Measurements from ENCODE around the gene PARS2. TPM values are rescaled to one million over a fixed set of nuclear protein-coding genes. Genes with fewer than 3 reads are reported as not detected.

Gene PARS2
- total and polyA plus RNA-seq, 2 of the 4 experiments (the other 2 are of a cell fraction), result 3.4 to 6.3 TPM

GRCh38 chr1:54741531-54741930 lies 22.8 kb downstream of the PARS2 start:
- DNase-seq, result no peak
- H3K23ac ChIP-seq (ENCODE audit: low read depth, low read length), result no peak overlapping the region
- H3K27ac ChIP-seq (ENCODE audit: insufficient read depth, low read length), result no peak overlapping the region
- dilution Hi-C loops (cut with HindIII; ENCODE audit: low sequenced_read_pairs, unreplicated experiment) (no loop called here), intact Hi-C loops (cut with micrococcal nuclease) (no loop called here), in situ Hi-C loops (cut with MboI; ENCODE audit: low sequenced_read_pairs) (no loop called here)
- ChIA-PET POLR2A (ENCODE audit: unreplicated experiment) (no interaction called here), CTCF (no interaction called here)
- H2BK5ac ChIP-seq (ENCODE audit: low read depth, low read length, poor library complexity, severe bottlenecking), result no peak overlapping the region
- TF ChIP-seq USF2 (IDR thresholded peaks at IDR 0.05; ENCODE audit: low read depth, low read length) (no peak), BHLHE40 (IDR thresholded peaks at IDR 0.05; ENCODE audit: low read depth, low read length) (no peak), NFE2L2 (IDR thresholded peaks at IDR 0.05; ENCODE audit: low read depth, low read length) (no peak), FOS (IDR thresholded peaks at IDR 0.05; ENCODE audit: low read depth, low read length) (no peak), POLR2A (IDR thresholded peaks at IDR 0.05; ENCODE audit: low read depth, low read length) (no peak), MAZ (IDR thresholded peaks at IDR 0.05; ENCODE audit: borderline replicate concordance, low read depth, low read length) (no peak), RAD21 (IDR thresholded peaks at IDR 0.05; ENCODE audit: low read length) (no peak), ELK1 (IDR thresholded peaks at IDR 0.05; ENCODE audit: borderline replicate concordance, low read depth, low read length) (no peak), MAFK (IDR thresholded peaks at IDR 0.05; ENCODE audit: low read depth, low read length) (no peak), CEBPB (IDR thresholded peaks at IDR 0.05; ENCODE audit: low read depth, low read length) (no peak), CHD1 (IDR thresholded peaks at IDR 0.05; ENCODE audit: low read depth, low read length) (no peak), CTCF (conservative IDR thresholded peaks at IDR 0.05; ENCODE audit: low read depth, low read length) (no peak), RCOR1 (IDR thresholded peaks at IDR 0.05; ENCODE audit: insufficient replicate concordance, low read length) (no peak)
- no peaks in the 10 kb centered on the region for H3K9me3 ChIP-seq (ENCODE audit: control insufficient read depth, insufficient read depth, low read length)
- peaks cover 42% of the 10 kb centered on the region for H3K36me3 ChIP-seq (ENCODE audit: control insufficient read depth, insufficient read depth, low read length)
- no peak overlapping the region for H4K91ac ChIP-seq (ENCODE audit: insufficient read depth, low read depth, low read length)
- H2AFZ ChIP-seq (replicated peaks; ENCODE audit: low read length, poor library complexity), result no peak overlapping the region
- H3K4me3 ChIP-seq (ENCODE audit: insufficient read depth, low read depth, low read length), result no peak overlapping the region
- no peak overlapping the region for H2BK120ac ChIP-seq (ENCODE audit: low read depth, low read length)
- no peaks in the 10 kb centered on the region for H3K9me1 ChIP-seq (ENCODE audit: insufficient read depth, low read length)
- no peak overlapping the region for H2BK20ac ChIP-seq (ENCODE audit: low read depth, low read length)
- 0 out of 2 replicates have a peak, but pooled peaks cover 3% of the 10 kb centered on the region for H4K20me1 ChIP-seq (ENCODE audit: insufficient read depth, low read length)
- H3K9ac ChIP-seq (ENCODE audit: low read depth, low read length), result no peak overlapping the region
- no peak overlapping the region for H3K4me2 ChIP-seq (ENCODE audit: low read depth, low read length)
- H3K79me1 ChIP-seq (ENCODE audit: low read depth in 1 of 2, low read length in 2 of 2), result 0 out of 4 replicates have a peak, but pooled peaks cover 0 to 8% of the 10 kb centered on the region in 2 experiments
- BruUV-seq (replicated peaks), result TSS peak; percentile 85
- H3K18ac ChIP-seq (ENCODE audit: low read depth, low read length), result no peak overlapping the region
- H3K27me3 ChIP-seq (ENCODE audit: control insufficient read depth, insufficient read depth, low read length), result no peaks in the 10 kb centered on the region
- WGBS, 2 experiments (ENCODE audit: extremely low coverage in 2 of 2, insufficient read length in 1 of 2), result no CpG with 5 or more reads among the region's 4 CpGs
- H2AK9ac ChIP-seq (replicated peaks; ENCODE audit: low read depth, low read length, poor library complexity), result no peak overlapping the region
- no peak overlapping the region for H3K56ac ChIP-seq (ENCODE audit: extremely low read depth, insufficient read depth, low read length)
- H4K5ac ChIP-seq (ENCODE audit: low read depth, low read length), result no peak overlapping the region
- H3K4me1 ChIP-seq (ENCODE audit: control insufficient read depth, insufficient read depth, low read length), result no peaks in the 10 kb centered on the region; the same call in 1 of the 2 replicates
- H3K14ac ChIP-seq (replicated peaks; ENCODE audit: low read depth, low read length), result no peak overlapping the region
- ATAC-seq (ENCODE audit: low read depth), result no peak
- no peak overlapping the region for H3K4ac ChIP-seq (ENCODE audit: low read depth, low read length)
- no peak overlapping the region for H2AK5ac ChIP-seq (ENCODE audit: low read depth, low read length)
- H2BK15ac ChIP-seq (ENCODE audit: low read depth, low read length), result no peak overlapping the region
- H4K8ac ChIP-seq (ENCODE audit: low read depth in 2 of 2, low read length in 2 of 2), result no peak overlapping the region
